Stimulated activated CD8-positive, alpha-beta memory T cell treated with anti-CD3 and anti-CD28 coated beads, Interleukin-12 subunit alpha, Interleukin-12 subunit beta, amount 100 ng/mL, for 1 hour (primary cell): ENCODE data around the gene FBXO2.
"Not testable (repeated sequence)": the region's sequence is repeated elsewhere in the genome, so short reads cannot be mapped to it uniquely, and the experiment has no call there.

Experiments used
- DNase-seq: peaks from one replicate; pipeline ENCODE4 v3.0.0-alpha.2; 2020; ENCODE audit warnings: low read depth

Gene FBXO2

DNA sequence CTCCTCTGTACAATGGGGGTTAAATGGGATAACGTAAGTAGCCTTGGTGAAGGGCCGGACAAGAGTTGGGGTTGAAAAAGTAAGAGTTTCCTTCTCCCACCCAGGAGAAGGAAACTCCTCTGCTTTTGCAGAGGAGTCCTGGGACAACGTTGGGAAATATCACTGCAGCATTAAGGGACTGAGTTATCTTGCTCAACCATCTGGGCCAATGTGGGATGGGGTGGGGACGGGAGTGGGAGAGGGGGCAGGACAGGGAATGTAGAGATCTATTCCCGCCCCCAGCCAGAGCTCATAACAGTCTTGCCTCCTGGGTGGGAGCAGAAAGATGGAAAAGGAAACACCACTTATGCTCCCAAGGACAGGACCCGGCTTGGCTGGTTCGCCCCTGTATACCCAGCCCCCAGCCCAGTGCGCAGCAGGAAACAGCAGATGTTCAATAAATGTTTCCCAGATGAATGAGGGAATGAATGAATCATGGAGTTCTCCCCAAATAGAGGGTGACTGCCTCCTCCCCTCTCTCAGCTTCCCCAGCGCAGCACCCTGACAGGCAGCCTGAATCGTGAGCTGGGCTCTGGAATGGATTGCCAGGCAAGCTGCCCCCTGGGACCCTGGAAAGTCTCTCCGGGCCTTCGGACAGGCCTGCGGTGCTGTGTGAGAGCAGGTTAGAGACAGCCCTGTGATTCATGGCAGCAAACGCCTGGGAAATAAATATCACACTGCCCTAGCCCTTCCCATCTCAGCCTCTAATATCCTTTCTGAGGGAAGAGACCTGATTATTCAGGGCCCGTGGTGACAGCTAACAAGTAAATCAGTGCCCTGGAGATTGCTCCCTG lies 24.8 kb downstream of the FBXO2 start:
- DNase-seq, result no peak

DNA sequence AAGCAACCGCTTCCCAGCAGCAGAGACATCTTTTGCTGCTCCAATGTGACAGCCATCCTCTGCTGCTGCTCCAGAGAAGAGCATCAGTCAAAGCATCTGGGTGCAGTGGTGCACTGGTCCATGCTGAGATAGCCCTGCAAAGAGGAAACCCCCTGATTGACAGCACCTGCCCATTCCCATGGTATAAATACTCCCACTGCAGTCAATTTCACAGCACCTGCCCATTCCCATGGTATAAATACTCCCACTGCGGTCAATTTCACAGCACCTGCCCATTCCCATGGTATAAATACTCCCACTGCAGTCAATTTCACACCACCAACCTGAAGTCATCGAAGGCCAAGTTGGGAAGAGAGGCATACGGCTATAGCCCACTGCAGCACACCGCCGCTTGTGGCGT lies 25.5 kb downstream of the FBXO2 start:
- DNase-seq, result no peak

DNA sequence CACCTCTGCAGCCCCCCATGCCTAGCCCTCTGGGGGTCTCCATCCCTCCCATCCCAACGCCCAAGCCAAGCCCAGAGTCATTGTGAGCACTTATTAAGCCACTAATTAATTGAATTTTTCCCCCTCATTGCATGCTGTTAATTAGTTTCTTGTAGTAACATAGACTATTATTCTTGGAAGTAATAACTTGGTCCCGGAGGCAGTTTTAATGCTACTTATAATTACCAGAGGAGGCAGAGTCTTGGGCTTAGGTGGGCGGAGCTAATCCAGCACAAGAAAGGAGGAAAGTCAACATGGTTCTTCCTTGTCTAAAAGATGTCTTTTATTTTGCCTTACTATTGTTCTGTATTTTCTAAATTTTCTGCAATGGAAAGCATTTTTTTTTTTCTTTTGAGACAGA lies 27.7 kb downstream of the FBXO2 start:
- DNase-seq, result no peak

DNA sequence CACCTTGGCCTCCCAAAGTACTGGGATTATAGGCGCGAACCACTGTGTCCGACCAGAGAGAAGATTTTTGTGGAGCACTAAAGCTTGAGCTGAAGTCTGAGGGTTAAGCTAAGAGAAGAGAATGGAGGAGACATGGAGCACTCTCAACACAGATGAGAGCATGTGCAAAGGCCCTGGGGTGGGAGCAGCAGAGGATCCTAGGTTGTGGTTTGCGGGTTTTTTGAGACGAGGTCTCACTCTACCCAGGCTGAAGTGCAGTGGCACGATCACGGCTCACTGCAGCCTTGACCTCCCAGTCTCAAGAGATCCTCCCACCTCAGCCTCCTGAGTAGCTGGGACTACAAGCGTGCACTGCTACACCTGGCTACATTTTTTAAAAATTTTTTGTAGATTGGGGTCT lies 30.5 kb downstream of the FBXO2 start:
- no peak for DNase-seq

DNA sequence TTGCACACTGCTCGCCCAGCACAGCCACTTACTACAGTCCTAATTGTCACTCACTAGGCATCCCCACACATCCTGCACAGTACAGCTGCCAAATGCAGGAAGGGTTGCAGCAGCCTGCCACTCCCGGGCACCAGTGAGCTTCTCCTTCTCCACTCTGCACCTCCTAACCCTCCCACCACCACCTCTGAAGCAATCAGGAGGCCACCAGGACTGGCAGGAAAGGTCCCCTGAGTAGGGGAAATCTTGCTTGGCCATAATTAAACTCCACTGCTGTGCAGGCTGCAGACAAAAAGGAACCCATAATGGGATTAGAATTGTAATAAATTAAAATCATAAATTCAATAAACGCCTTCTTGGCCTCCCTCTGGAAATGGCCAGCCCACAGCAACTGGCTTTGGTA lies 31.8 kb downstream of the FBXO2 start:
- no peak for DNase-seq

DNA sequence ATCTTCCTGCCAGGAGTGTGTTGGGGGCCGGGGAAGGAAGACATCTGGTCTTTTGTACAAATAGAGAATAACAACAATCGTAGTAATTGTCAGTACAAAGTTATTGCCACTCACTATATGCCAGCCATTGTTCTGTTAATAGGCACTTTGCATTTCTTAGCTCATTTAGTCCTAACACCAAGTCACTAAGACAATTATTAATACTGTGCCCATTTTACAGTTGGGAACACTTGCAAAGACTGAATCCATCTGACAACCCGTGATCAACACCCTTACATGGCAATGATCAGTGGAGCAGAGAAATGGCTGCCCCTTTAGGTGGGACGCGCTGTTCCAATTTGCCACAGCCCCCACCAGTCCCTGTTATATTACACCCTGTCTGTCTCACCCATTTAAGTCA lies 33.3 kb downstream of the FBXO2 start:
- no peak for DNase-seq

DNA sequence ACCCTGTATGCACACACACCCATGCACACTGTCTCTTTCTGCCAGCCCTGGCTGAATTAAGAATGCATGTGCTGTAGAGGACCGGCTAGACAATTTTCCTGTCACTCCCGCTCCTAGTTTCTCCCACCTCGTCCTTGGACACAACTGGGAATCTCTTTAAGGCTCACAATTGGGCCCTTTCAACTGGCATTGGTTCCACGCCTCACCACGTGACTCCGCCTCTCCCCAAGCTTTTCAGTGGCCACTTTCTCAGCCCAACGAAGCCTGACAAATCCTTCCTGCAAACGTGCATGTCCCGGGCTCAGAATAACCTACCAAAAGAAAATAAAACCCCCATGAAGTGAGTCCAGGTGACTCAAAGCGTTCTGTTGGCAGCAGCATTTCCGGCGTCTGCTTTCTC lies 33.8 kb downstream of the FBXO2 start:
- no peak for DNase-seq

DNA sequence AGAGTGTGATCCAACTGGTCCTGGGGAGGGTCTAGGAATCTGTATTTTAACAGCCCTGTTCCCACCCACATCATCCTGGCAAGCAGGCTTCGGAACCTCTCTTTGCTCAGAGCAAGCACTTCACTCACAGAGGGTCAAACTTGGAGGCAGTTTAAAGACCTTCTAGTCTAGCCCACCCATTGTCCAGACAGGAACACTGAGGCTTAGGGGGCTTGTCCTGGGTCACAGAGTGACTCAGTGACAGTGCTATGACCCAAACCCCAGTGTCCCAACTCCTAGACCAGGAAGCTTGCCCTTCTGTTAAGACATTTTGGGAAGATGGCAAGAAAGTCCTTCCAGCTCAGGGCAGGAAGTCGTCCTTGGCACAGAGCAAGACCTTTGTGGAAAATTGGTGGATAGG lies 36.5 kb downstream of the FBXO2 start:
- DNase-seq, result no peak

DNA sequence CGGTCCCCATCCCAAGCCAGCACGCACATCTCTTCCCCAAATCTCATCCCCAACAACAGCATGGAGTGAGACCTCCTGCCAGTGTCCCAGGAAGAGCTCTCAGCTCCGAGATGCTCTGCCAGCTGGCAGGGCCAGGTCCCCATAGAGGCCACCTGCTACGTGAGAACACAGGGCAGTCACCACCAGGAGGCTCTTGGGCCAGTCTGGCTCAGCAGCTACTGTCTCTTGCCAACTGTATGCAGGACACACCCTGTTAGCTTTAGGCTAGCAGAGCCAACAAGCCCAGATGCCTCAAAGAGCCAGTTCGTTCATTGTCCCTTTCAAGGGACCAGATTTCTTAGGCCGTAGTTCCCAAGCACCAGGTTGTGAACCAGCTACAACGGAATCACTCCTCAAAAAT lies 36.9 kb downstream of the FBXO2 start:
- DNase-seq, result no peak

DNA sequence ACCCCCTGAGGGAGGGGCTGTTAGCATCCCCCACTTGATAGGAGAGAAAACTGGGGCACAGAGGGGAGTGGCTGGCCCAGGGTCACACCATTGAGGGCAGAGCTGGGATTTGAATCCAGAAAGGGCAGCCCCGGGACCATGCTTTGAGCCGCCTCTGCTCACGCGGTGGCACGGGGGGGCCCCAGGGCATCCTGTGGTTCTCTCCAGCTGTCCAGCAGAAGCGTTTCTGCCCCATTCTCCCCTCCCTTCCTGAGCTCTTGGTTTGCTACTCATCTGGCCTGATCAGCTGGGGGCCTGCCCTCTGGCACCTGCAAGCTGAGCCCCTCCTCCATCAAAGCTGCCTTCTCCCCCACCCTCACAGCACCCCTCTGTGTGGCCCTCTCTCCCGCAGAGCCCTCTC lies 37.5 kb downstream of the FBXO2 start:
- DNase-seq, result no peak

DNA sequence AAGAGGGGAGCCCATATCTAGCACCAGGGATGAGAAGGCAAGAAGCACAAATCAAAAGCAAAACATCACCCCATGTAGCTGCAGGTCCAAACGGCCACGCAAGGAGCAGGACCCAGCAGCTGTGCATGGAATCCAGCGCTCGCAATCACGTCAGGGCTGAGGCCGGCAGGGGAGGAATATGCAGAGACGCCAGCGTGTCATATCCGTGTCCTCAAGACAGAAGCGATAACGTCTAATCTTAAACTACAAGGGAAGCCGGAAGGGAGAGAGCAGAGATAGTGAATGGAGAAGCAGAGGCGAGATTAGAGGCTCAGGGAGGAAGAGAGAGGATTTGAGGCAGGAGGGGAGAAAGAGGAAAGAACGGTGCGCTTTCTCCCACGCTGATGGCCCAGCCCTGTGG lies 39.1 kb downstream of the FBXO2 start:
- no peak for DNase-seq

DNA sequence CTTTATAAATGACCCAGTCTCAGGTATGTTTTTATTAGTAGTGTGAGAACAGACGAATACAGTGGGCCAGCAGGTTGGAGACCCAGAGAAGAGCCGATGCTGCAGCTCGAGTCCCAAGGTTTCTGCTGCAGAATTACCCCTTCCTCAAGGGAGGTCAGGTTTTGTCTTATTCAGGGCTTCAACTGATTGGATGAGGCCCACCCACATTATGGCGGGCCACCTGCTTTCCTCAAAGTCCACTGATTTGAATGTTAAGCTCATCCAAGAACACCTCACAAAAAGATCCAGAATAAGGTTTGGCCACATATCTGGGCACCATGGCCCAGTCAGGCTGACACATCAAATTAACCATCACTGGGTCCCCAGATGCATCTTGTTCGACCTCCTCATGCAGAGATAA lies 40.9 kb downstream of the FBXO2 start:
- DNase-seq, result no peak

DNA sequence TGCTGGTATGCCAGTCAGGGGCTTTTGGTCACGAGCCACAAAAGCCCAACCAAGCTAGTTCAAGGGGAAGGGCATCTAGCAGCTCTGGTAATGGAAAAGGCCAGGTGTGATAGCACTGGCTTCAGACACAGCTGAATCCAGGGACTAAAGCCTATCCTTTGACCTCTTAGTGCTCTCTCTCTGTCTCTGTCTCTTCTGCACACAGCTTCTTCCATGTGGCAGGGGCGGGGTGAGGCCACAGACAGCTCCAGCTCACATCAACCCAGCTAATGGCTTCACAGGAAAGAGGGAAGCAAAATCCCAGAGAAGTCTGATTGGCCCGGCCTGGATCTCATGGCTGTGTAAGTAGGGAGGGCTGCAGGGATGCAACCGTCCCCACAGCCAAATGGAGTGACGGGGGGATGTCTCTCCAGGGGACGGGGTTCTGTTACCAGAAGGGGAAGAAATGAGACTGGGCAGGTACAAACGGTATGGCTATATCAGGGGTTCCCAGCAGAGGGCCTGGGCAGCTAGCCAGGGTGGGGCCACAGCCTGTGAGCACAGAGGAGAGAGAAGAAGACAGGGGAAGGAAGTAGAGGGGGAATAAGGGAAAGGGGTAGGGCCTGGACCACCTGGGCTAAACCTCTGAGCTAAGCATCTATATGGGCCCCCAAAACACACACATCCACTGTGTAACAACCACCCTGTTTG lies 42.4 kb downstream of the FBXO2 start:
- DNase-seq, result no peak

DNA sequence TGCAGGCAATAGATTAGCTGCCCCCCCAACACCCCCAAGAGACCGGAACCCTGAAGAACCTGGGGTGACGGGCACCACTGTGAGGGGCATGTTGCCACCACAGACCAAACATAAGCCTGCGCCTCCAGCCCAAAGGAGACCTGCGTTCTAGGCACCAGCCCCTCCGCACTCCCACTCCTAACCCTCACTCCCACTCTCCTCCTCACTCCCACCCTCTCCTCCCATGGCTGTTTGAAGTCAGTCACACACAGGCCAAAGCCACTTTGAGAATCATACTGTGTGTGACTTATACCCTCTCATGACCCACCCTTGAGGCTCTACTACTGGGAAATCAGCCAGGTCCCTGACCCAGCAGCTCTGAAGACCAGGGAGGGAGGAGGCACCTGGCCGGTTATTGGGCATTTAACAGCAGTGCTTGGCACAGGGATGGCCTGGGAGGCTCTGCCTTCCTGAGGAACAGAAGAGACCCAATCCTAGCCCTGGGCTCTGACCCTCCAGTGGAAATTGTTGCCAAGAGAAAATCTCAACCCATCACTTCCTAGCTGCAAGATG lies 43.5 kb downstream of the FBXO2 start:
- no peak for DNase-seq

DNA sequence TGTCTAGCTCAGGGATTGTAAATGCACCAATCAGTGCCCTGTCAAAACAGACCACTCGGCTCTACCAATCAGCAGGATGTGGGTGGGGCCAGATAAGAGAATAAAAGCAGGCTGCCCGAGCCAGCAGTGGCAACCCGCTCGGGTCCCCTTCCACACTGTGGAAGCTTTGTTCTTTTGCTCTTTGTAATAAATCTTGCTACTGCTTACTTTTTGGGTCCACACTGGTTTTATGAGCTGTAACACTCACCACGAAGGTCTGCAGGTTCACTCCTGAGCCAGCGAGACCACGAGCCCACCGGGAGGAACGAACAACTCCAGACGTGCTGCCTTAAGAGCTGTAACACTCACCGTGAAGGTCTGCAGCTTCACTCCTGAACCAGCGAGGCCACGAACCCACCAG lies 44.9 kb downstream of the FBXO2 start:
- DNase-seq, result not testable (repeated sequence)

DNA sequence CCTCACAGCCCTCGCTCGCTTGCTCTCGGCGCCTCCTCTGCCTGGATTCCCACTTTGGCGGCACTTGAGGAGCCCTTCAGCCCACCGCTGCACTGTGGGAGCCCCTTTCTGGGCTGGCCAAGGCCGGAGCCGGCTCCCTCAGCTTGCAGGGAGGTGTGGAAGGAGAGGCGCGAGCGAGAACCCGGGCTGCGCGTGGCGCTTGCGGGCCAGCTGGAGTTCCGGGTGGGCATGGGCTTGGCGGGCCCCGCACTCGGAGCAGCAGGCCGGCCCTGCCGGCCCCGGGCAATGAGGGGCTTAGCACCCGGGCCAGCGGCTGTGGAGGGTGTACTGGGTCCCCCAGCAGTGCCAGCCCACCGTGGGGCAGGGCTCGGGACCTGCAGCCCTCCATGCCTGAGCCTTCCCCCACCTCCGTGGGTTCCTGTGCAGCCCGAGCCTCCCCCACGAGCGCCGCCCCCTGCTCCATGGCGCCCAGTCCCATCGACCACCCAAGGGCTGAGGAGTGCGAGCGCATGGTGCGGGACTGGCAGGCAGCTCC lies 45.6 kb downstream of the FBXO2 start:
- DNase-seq, result not testable (repeated sequence)

DNA sequence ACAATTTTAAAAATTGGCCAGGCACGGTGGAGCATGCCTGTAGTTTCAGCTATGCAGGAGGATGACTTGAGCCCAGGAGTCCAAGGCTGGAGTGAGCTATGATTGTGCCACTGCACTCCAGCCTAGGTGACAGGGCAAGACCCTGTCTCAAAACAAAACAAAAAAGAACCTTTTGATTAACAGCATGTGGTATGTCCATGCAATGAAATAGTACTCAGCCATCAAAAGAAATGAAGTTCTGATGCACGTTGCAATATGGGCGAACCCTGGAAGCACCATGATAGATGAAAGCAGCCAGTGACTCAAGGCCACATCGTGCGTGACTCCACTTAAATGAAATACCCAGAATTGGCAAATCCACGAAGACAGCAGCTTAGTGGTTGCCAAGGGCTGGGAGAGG lies 47.5 kb downstream of the FBXO2 start:
- no peak for DNase-seq

DNA sequence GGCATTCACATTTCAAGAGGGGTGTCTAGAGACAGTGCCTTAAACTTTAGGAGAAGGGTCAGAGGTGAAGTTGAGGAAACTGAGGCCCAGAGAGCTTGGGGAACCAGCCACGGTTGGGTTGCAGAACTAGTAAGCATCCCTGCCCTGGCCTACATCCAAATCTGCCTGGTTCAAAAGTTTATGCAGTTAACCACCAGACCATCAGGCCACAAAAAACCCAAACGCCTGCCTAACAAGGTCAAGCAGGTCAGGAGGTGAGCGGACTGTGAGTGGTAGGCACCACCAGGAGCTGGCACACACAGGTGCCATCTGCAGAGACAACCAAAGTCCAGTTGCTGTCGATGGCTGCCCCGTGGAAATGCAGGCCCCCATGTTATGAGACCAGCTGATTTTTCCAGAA lies 51.2 kb downstream of the FBXO2 start:
- DNase-seq, result no peak

DNA sequence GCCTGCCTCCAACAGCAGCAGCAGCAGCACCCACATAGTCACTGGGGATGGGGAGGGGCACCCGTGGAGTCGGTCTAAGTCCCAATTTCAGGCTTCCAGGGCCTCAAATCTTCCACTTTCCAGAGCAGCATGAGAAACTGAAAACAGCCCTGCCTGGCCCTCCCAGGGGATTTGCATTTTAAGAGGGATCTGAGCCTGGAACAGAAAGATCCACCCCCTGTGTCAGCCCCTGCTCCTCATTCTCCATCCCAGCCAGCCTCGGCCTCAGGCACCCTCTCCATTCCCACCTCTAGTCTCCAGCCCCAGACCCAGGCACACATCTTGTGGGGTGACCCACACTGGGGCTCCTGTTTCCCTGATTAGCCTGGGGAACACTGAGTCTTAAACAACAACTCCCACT lies 51.8 kb downstream of the FBXO2 start:
- DNase-seq, result no peak

DNA sequence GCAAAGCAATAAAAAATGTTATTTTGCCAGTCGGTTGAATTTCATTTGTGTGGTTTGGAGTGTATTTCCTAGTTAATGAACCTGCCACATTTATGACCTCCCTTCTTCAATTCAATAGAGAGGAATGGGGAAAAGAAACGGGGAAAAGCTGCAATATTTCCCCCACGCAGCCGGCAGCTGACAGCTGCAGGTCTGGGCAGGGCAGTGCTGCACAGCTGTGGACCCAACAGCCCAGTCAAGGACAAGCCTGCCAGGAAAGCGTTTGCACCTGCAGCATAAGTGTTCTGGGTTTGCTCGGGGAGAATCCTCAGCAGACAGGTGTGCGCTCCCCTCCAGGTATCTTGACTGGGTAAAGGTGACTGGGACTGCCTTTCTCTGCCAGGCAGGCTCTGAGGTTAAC lies 53.4 kb downstream of the FBXO2 start:
- DNase-seq, result no peak

DNA sequence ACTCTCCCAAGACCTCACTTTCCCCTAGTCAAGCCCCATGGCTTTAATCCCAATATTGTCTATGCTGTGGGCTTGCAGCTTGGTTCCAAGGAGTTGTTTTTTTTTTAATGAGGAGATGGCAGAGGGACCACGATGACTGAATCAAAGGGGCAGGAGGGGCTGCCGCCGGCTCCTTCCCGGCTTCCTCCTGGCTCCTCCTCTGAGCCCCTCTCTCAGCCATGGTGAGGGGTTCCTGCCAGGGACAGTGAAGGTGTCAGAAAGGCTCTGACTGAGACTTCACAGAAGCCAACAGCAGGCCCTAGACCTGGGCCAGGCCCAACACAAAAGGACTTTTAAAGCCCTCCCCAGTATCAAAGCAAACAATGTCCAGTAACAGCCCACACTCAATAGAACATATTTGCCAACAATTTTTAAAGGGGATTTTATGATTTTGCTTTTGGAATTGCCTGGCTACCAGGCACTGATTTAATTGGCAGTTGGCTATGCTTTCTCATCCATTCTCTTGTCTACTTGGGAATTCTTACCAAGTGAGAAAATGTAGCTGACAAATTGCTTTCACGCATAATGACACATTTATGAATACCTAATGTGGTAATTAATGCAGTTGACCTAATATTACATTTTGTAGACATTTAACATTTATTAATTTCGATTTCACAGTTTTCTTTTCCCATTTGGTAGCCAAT lies 54.2 kb downstream of the FBXO2 start:
- no peak for DNase-seq

DNA sequence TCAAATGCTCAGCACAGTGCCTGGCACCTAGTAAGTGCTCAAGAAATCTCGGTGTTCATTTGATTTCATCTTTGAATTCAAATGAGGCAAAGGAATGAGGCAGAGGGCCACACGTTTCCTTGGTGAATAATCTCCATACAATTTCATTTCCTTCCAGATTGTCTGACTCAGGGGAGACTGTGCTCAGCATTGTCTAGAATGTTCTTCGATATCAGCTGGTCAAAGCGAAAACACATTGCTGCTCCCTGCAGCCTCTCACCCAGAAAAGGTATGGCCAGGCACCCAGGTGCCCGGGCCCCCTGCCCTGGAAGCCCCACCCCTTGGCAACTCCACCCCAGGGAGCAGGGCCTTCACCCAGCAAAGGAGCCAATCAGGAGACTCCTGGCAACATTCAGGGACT lies 55.8 kb downstream of the FBXO2 start:
- DNase-seq, result no peak
